ENCODE measurements around the gene TAGLN2.

The TAGLN2 gene

DNA sequence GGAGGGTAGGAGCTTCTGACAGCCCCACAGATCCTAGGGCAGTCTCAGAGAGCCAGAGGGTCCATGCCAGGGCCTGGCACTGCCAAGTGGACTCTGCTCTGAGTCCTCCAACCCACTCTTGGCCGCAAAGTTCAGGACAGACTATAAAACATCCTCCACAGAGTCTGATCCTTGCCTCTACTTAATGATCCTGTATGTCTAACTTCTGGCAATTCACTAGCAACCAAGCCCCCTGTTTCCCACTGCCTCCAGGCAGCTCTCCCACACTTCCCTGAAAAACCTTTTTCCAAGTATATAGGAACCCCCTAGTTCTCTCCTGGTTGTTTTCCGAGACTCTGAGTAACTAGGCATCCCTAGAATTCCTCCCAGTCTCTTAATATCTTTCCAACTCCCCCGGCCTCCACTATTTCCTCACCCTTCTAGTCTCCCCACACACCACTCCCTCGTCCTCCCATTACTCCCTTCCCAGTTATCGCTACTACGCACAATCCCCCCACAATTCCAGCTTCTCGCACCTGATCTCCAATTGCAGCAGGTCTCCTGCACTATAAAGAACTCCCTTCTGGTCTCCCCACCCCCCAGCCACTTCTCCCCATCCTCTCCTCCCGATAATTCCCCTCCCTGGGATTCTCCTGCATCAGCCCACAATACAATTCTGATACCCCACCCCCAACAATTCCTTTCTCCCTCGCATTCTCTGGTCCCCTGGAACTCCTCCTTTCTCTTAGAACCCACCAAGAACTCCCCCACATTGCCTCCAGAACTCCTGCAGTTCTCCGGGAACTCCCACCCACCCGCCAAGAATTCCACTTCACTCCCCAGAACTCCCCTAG, 19.5 kb upstream of the TAGLN2 start:
- no peak for TF ChIP-seq CTCF (conservative IDR thresholded peaks at IDR 0.05; ENCODE audit: control insufficient read depth, insufficient read depth, low read depth, low read length)
- peak overlapping the region; percentile 45 for H3K4me3 ChIP-seq (ENCODE audit: control insufficient read depth, low read depth, low read length)
- DNase-seq (ENCODE audit: low read depth), result no peak

DNA sequence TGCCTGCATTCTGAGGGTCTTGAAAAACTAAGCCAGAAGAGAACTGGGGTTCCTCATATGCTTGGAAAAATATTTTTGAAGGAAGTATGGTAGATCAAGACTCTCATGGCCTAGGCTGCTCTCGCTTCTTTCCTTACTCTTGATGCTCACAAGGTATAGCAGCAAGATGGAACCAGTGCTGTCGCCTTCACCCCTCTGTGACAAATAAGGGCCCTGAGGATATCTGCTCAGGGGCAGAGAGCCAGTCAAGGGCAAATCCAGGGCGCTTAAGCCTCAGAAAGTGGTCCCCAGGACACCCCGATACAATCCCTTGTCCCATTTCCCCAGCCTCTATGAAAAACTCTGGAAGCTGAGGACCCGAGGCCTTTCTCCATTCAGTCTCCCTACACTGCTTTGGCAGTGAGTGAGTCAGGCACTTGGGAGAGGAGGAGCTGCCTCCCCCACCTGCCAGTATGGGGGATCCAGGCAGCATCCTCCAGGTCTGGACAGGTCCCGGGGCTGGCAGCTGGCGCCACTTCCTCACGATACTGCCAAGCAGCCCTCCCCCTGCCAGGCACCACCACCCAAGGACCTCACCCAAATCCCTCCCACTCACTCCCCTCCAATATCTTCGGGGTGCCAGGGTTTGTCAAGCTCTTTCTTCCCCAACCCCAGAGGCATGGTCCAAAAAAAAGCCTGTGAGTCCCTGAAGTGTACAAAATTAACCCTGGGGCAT, 18.8 kb upstream of the TAGLN2 start:
- TF ChIP-seq CTCF (conservative IDR thresholded peaks at IDR 0.05; ENCODE audit: control insufficient read depth, insufficient read depth, low read depth, low read length), result no peak
- H3K4me3 ChIP-seq (ENCODE audit: control insufficient read depth, low read depth, low read length), result no peak overlapping the region
- DNase-seq (ENCODE audit: low read depth), result no peak

DNA sequence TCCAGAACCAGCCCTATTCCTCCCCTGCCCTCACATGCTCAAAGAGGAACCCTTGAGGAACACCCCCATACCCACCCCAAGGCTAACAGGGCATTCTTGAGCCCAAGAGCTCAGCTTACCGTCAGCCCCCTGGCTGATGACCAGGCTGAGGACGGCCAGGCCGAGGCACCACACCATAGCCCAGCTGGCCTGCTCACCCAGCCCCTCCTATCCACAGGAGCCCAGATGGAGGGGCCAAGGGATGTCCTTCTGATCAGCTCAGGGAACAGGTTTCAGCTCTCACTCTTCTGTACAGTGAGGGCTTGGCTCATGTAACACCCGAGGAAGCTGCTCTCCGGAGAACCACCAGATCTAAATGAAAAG, 18.0 kb upstream of the TAGLN2 start:
- TF ChIP-seq CTCF (conservative IDR thresholded peaks at IDR 0.05; ENCODE audit: control insufficient read depth, insufficient read depth, low read depth, low read length), result no peak
- H3K4me3 ChIP-seq (ENCODE audit: control insufficient read depth, low read depth, low read length), result no peak overlapping the region
- DNase-seq (ENCODE audit: low read depth), result no peak

GRCh38 chr1:159942632-159943277, 17.4 kb upstream of the TAGLN2 start:
- no peak for DNase-seq (ENCODE audit: low read depth)
- TF ChIP-seq CTCF (conservative IDR thresholded peaks at IDR 0.05; ENCODE audit: control insufficient read depth, insufficient read depth, low read depth, low read length), result no peak
- H3K4me3 ChIP-seq (ENCODE audit: control insufficient read depth, low read depth, low read length), result no peak overlapping the region

DNA sequence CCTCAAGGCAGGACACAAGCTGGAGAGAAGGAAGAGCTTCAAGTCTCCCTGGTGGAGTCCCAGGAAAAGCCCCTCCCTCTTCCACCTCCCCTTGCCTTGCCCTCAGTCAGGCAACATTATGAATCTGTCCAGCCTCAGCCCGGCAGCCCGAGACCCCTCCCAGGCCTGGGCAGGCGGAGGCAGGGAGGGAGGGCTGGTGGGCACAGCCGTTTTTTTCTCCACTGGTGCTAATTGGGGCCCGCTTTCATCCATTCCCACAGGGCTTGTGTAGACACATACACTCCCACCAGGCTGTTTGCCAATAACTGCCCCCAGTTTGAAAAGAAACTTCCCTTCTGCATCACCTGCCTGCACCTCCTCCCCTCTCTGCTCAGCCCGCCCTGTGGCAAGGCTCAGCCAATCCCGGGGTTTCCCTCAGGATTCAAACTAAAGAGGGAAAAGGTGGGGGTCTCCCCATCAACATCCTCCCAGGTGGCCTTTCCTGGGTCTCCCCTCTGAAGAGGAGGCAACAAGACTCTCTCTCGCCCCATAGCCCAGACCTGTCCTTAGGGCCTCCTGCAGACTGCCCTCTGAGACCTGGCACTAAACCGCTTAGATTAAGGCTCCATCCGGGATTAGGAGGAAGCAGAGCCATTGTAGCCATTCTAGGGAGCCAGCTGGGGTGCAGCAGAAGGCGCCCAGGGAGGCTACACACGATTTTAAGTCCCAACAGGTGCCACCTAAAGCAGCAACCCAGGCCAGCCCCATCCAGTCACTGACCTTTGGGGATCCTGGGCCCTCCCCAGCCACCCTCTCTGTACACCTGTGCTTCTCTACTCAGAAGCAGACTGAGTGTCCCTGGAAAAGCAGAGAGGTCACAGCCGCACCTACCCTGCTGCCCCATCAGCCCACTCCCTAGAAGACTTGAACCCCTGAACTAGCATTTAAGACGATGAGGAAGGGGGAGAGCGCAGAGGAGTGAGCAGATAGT, 16.6 kb upstream of the TAGLN2 start:
- no peak for TF ChIP-seq CTCF (conservative IDR thresholded peaks at IDR 0.05; ENCODE audit: control insufficient read depth, insufficient read depth, low read depth, low read length)

GRCh38 chr1:159941141-159941540, 15.8 kb upstream of the TAGLN2 start:
- no peak overlapping the region for H3K4me3 ChIP-seq (ENCODE audit: control insufficient read depth, low read depth, low read length)
- no peak for TF ChIP-seq CTCF (conservative IDR thresholded peaks at IDR 0.05; ENCODE audit: control insufficient read depth, insufficient read depth, low read depth, low read length)
- no peak for DNase-seq (ENCODE audit: low read depth)

More for the DNA sequence above, 16.6 kb upstream of the TAGLN2 start:
- no peak overlapping the region for H3K4me3 ChIP-seq (ENCODE audit: control insufficient read depth, low read depth, low read length)
- DNase-seq (ENCODE audit: low read depth), result no peak

All from fibroblast of mammary gland (primary cell).